Endothelial cell of umbilical vein (primary cell): ENCODE data around the gene SSTR5. TPM values are rescaled to one million over a fixed set of nuclear protein-coding genes. Genes with fewer than 3 reads are reported as not detected.

Source experiments
- BruUV-seq: library from RNA; stranded (reverse); fragments of 400-500 nt; replicated peaks from 2 replicates; lab custom pipeline; 2021; lab: Mats Ljungman, UMichigan
- CTCF ChIA-PET: fragments of 300-600, 350-600 bp; sonication (Branson Sonifier 250); formaldehyde crosslinking; loops from one replicate; lab custom pipeline; 2021; ENCODE audit warnings: antibody characterized with exemption, inconsistent platforms; lab: Charles Lee
- POLR2A ChIA-PET: fragments of 300-600, 350-600 bp; sonication (Branson Sonifier 250); formaldehyde crosslinking; loops from one replicate; lab custom pipeline; 2021; ENCODE audit warnings: antibody characterized with exemption, inconsistent platforms; lab: Charles Lee
- DNase-seq: peaks from one replicate; pipeline ENCODE4 v3.0.0-alpha.2; 2011; ENCODE audit warnings: low read depth, low spot score
- FAIRE-seq: peaks from 2 replicates; lab custom pipeline; 2011; peaks lifted over from hg19 to GRCh38; lab: Jason Lieb, UNC
- H2AFZ ChIP-seq: 2 replicates; pipeline ENCODE4 v1.6.0; 2012; ENCODE audit warnings: low read depth, low read length, control low read depth, inconsistent platforms
- H3K27ac ChIP-seq: 2 replicates; pipeline ENCODE4 v1.5.1; 2011; ENCODE audit warnings: low read depth, mild to moderate bottlenecking, control low read depth, low read length, moderate library complexity; ENCODE audit not compliant: insufficient read depth
- H3K27me3 ChIP-seq, 2 experiments: 2 replicates each; pipeline versions ENCODE4 v1.6.0 to v1.6.1; 2011; ENCODE audit warnings: low read length in 2 of 2, mixed read lengths in 1 of 2; ENCODE audit not compliant: control insufficient read depth in 2 of 2, insufficient read depth in 2 of 2
- H3K36me3 ChIP-seq, 2 experiments: 2 replicates in 1 of 2; 3 replicates in 1 of 2; pipeline ENCODE4 v1.5.1; 2011; ENCODE audit warnings: low read length in 2 of 2, mild to moderate bottlenecking in 1 of 2, moderate library complexity in 1 of 2; ENCODE audit not compliant: control insufficient read depth in 2 of 2, insufficient read depth in 2 of 2; ENCODE audit errors: extremely low read depth in 1 of 2
- H3K4me1 ChIP-seq: 3 replicates; pipeline ENCODE4 v1.5.1; 2011; ENCODE audit warnings: mild to moderate bottlenecking, low read length; ENCODE audit not compliant: control insufficient read depth, insufficient read depth; ENCODE audit errors: extremely low read depth
- H3K4me2 ChIP-seq: 2 replicates; pipeline ENCODE4 v1.6.1; 2011; ENCODE audit warnings: low read length, control low read depth, mixed read lengths; ENCODE audit not compliant: insufficient read depth
- H3K4me3 ChIP-seq, 3 experiments: fragments of 200-600 bp in 1 of 3; sonication (generic), shearing (Covaris generic) in 1 of 3; replicated peaks in 1 of 3; 2 replicates each; pipeline ENCODE4 v1.5.1; 2011 to 2016; ENCODE audit warnings: control low read depth in 3 of 3, low read length in 3 of 3, mild to moderate bottlenecking in 2 of 3, inconsistent platforms in 1 of 3, low read depth in 1 of 3, moderate library complexity in 1 of 3; ENCODE audit not compliant: insufficient read depth in 1 of 3
- H3K79me2 ChIP-seq: 2 replicates; pipeline ENCODE4 v1.6.0; 2012; ENCODE audit warnings: low read length, inconsistent platforms; ENCODE audit not compliant: control insufficient read depth, insufficient read depth
- H3K9ac ChIP-seq: replicated peaks from 2 replicates; pipeline ENCODE3; 2011; ENCODE audit warnings: low read length, control low read depth; ENCODE audit not compliant: insufficient read depth; ENCODE audit errors: extremely low read depth
- H3K9me1 ChIP-seq: replicated peaks from 3 replicates; pipeline ENCODE4 v1.6.0; 2011; ENCODE audit warnings: mild to moderate bottlenecking, low read length; ENCODE audit not compliant: control insufficient read depth, insufficient read depth; ENCODE audit errors: extremely low read depth
- H3K9me3 ChIP-seq: replicated peaks from 2 replicates; pipeline ENCODE4 v1.5.1; 2012; ENCODE audit warnings: low read length, inconsistent platforms; ENCODE audit not compliant: control insufficient read depth, insufficient read depth
- H4K20me1 ChIP-seq: replicated peaks from 2 replicates; pipeline ENCODE3; 2011; ENCODE audit warnings: mild to moderate bottlenecking, low read length; ENCODE audit not compliant: control insufficient read depth, insufficient read depth; ENCODE audit errors: extremely low read depth
- EZH2 ChIP-seq: IDR thresholded peaks from 2 replicates; pipeline ENCODE4 v1.6.1; 2012; ENCODE audit warnings: borderline replicate concordance, low read depth, mild to moderate bottlenecking, moderate library complexity, low read length, inconsistent platforms; ENCODE audit not compliant: severe bottlenecking
- FOS ChIP-seq: IDR thresholded peaks from 2 replicates; pipeline ENCODE4 v1.6.1; 2011; ENCODE audit warnings: mild to moderate bottlenecking, low read length, moderate library complexity, borderline replicate concordance; ENCODE audit not compliant: insufficient read depth
- GATA2 ChIP-seq: IDR thresholded peaks from 2 replicates; pipeline ENCODE4 v1.7.0; 2011; ENCODE audit warnings: low read depth, mild to moderate bottlenecking, moderate library complexity, mixed read lengths, low read length; ENCODE audit not compliant: insufficient read length, insufficient read depth
- JUN ChIP-seq: IDR thresholded peaks from 2 replicates; pipeline ENCODE4 v1.6.1; 2011; ENCODE audit warnings: borderline replicate concordance, low read depth; ENCODE audit not compliant: insufficient read length, insufficient read depth
- MYC ChIP-seq: IDR thresholded peaks from one replicate; pipeline ENCODE4 v1.6.1; 2011; ENCODE audit warnings: mild to moderate bottlenecking, low read depth, low read length
- POLR2A ChIP-seq: IDR thresholded peaks from 2 replicates; pipeline ENCODE4 v1.6.1; 2012; ENCODE audit warnings: low read depth, mild to moderate bottlenecking, control low read depth, low read length
- POLR2AphosphoS5 ChIP-seq: IDR thresholded peaks from 2 replicates; pipeline ENCODE4 v1.6.1; 2012; ENCODE audit warnings: low read depth, mild to moderate bottlenecking, control low read depth, low read length, moderate library complexity; ENCODE audit not compliant: insufficient read depth
- dilution Hi-C: fragments of 300-500 bp; cut with MboI; formaldehyde crosslinking; loops from one replicate; pipeline ENCODE4 v1.15.0; 2019; ENCODE audit warnings: low sequenced_read_pairs; ENCODE audit not compliant: extremely low pct_ligation_motif_present
- intact Hi-C: fragments of 100-400 bp; cut with micrococcal nuclease; formaldehyde crosslinking; loops from one replicate; pipeline ENCODE4 v1.10.0; 2022
- polyA plus RNA-seq, 4 experiments: library from polyadenylated mRNA; depleted of rRNA in 3 of 4; stranded (reverse) in 3 of 4; unstranded in 1 of 4; fragments of >200 nt; gene quantifications; 2 replicates each; pipeline versions ENCODE4 v1.2.1 to v1.2.3, GENCODE V29; 2011 to 2012; ENCODE audit warnings: missing spikeins in 1 of 4
- total RNA-seq: library from RNA; stranded (reverse); gene quantifications from 2 replicates; pipeline ENCODE4 v1.2.3, GENCODE V29; 2021
- TF ChIP-seq, protein P1 (sequence below): IDR thresholded peaks from 2 replicates; pipeline ENCODE4 v1.6.1; 2011; ENCODE audit not compliant: insufficient read depth, insufficient read length
- TF ChIP-seq, protein P2 (sequence below), 2 donors: IDR thresholded peaks; 1 replicate in 1 of 2; 2 replicates in 1 of 2; pipeline ENCODE4 v1.5.1; 2011; ENCODE audit warnings: low read length in 2 of 2, mild to moderate bottlenecking in 2 of 2, moderate library complexity in 2 of 2, control low read depth in 1 of 2, inconsistent platforms in 1 of 2, low read depth in 1 of 2; ENCODE audit not compliant: insufficient read depth in 1 of 2; ENCODE audit errors: extremely low read depth in 1 of 2

Gene SSTR5
- total and polyA plus RNA-seq, 2 donors (not counting 3 experiments of a cell fraction or from before 2014, with no cell fraction given), result 0.24 to 0.52 TPM

DNA sequence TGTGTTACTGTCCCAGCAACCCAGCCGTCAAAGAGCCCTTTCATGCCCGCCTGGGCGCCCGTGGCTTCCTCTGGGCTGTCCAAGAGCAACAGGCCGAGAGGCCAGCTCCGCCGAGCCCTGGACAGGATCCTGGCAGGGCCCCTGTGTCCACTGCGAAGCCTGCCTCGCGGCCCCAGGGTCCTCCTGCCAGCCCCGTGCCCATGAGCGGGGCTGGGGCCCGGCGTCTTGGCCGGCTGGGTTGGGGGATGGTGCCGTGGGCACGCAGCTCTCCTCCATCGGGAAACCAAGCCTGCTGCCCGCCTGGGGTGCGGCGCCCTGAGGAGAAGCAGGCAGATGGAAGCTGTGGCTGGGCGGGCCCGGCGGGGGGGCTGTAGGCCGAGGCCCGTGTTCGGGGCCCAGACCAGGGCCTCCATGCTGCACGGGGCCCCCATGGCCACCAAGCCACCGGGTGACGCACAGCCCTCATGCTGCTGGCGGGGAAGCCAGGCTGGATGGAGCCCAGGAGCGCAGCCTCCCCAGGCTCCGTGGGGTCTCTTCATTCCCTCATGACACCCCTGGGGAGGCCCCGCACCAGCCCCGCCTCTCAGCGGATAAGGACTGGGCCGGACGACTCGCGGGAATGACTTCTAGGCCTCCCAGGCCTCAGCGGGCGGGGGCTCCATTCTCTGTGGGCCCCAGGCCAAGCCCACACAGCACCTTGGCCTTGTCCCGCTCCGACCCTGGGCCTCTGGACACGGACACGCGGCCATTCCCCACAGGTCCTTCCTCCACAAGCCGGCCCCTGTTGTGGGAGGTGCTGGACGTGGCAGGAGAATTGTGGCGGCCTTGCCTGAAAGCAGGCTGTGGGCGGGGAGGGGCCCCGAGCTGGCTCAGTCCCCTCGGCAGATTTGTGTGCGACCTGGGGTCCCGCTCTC lies 23.9 kb downstream of the SSTR5 start, which contains the start of gene C1QTNF8:
Gene C1QTNF8, minus strand, starts transcription at position 76 of the 914 bp plus-strand sequence. CDS start 1,322 bp downstream, outside the sequence.
- no peaks in the 10 kb centered on the region for H3K27me3 ChIP-seq
- ChIA-PET CTCF (no interaction called here), POLR2A (no interaction called here)
- no peaks in the 10 kb centered on the region for H3K9me1 ChIP-seq
- H3K4me1 ChIP-seq, result no peaks in the 10 kb centered on the region
- intact Hi-C loops, result no loop called here
- DNase-seq, result no peak
- no TSS peak for BruUV-seq
- FAIRE-seq, result no peak
- no peak within 1 kb of the TSS for H3K27ac ChIP-seq
- H4K20me1 ChIP-seq, result no peaks in the 10 kb centered on the region
- no peaks in the 10 kb centered on the region for H3K36me3 ChIP-seq
- no peak within 1 kb of the TSS for H2AFZ ChIP-seq
- H3K79me2 ChIP-seq, result no peaks in the 10 kb centered on the region
- H3K9me3 ChIP-seq, result no peaks in the 10 kb centered on the region
- no peak within 1 kb of the TSS for H3K4me3 ChIP-seq
- dilution Hi-C loops, result no loop called here
- no peak within 1 kb of the TSS for H3K9ac ChIP-seq
- no peak within 1 kb of the TSS for H3K4me2 ChIP-seq
- TF ChIP-seq, protein P1, sequence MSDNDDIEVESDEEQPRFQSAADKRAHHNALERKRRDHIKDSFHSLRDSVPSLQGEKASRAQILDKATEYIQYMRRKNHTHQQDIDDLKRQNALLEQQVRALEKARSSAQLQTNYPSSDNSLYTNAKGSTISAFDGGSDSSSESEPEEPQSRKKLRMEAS, result no peak
- TF ChIP-seq, protein P2, sequence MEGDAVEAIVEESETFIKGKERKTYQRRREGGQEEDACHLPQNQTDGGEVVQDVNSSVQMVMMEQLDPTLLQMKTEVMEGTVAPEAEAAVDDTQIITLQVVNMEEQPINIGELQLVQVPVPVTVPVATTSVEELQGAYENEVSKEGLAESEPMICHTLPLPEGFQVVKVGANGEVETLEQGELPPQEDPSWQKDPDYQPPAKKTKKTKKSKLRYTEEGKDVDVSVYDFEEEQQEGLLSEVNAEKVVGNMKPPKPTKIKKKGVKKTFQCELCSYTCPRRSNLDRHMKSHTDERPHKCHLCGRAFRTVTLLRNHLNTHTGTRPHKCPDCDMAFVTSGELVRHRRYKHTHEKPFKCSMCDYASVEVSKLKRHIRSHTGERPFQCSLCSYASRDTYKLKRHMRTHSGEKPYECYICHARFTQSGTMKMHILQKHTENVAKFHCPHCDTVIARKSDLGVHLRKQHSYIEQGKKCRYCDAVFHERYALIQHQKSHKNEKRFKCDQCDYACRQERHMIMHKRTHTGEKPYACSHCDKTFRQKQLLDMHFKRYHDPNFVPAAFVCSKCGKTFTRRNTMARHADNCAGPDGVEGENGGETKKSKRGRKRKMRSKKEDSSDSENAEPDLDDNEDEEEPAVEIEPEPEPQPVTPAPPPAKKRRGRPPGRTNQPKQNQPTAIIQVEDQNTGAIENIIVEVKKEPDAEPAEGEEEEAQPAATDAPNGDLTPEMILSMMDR (IDR thresholded peaks at IDR 0.05; ENCODE audit: extremely low read depth in 1 of 2, insufficient read depth in 1 of 2, low read depth in 1 of 2, low read length in 2 of 2), result no peak
- TF ChIP-seq POLR2AphosphoS5 (no peak), JUN (no peak), GATA2 (no peak), MYC (no peak), FOS (no peak), POLR2A (no peak), EZH2 (no peak)
